HCT116 (cell line): Measurements from ENCODE around the gene ART3. TPM values are rescaled to one million over a fixed set of nuclear protein-coding genes. Genes with fewer than 3 reads are reported as not detected.

Source experiments
- ATAC-seq: fragments of 200-7000 bp; cut with Tn5 transposase; 2 replicates; pipeline ENCODE4 v1.9.1; 2020; ENCODE audit warnings: mild to moderate bottlenecking, moderate library complexity
- BruUV-seq: library from RNA; stranded (reverse); fragments of 400-500 nt; replicated peaks from 2 replicates; lab custom pipeline; 2021; lab: Mats Ljungman, UMichigan
- CTCF ChIA-PET: fragments of 300-600 bp; sonication (Branson Sonifier 250); formaldehyde crosslinking; loops from one replicate; lab custom pipeline; 2021; ENCODE audit warnings: antibody characterized with exemption; lab: Charles Lee
- POLR2A ChIA-PET: fragments of 300-600, 350-600 bp; sonication (Branson Sonifier 250); formaldehyde crosslinking; loops from one replicate; lab custom pipeline; 2021; ENCODE audit warnings: antibody characterized with exemption; lab: Charles Lee
- RAD21 ChIA-PET, 2 experiments: fragments of 300-600 bp; sonication (Branson Sonifier 250); formaldehyde crosslinking; loops; one replicate each; lab custom pipeline; 2023; ENCODE audit warnings: low total read pairs in 2 of 2; ENCODE audit not compliant: uncharacterized antibody in 2 of 2, unreplicated experiment in 2 of 2, low non-redundant PET in 1 of 2; lab: Charles Lee
- DNase-seq: peaks from one replicate; pipeline ENCODE4 v3.0.0-alpha.2; 2010; ENCODE audit warnings: low read depth, low spot score
- H2AFZ ChIP-seq: fragments of 200-600 bp; shearing (Covaris generic), sonication (generic); 2 replicates; pipeline ENCODE4 v1.6.1; 2017; ENCODE audit warnings: low read depth, mixed run types, mixed read lengths, antibody characterized with exemption, low read length; ENCODE audit not compliant: poor library complexity, severe bottlenecking
- H3K27ac ChIP-seq: 2 replicates; pipeline ENCODE4 v1.5.1; 2012; ENCODE audit warnings: low read depth, low read length
- H3K27me3 ChIP-seq: fragments of 200-600 bp; sonication (generic); 2 replicates; pipeline ENCODE4 v1.6.1; 2016; ENCODE audit warnings: mixed run types, low read length, mixed read lengths; ENCODE audit not compliant: insufficient read depth
- H3K36me3 ChIP-seq, 2 experiments: fragments of 200-500 bp in 1 of 2; fragments of 200-600 bp in 1 of 2; sonication (Bioruptor generic) in 1 of 2; sonication (generic) in 1 of 2; 2 replicates each; pipeline versions ENCODE4 v1.5.1 to v1.6.1; 2014 to 2016; ENCODE audit warnings: low read length in 2 of 2, inconsistent platforms in 1 of 2, mixed read lengths in 1 of 2, mixed run types in 1 of 2; ENCODE audit not compliant: insufficient read depth in 2 of 2, control insufficient read depth in 1 of 2
- H3K4me1 ChIP-seq, 2 experiments: fragments of 200-600 bp in 1 of 2; sonication (generic) in 1 of 2; 2 replicates each; pipeline versions ENCODE4 v1.5.1 to v1.6.1; 2012 to 2017; ENCODE audit warnings: low read length in 2 of 2, inconsistent platforms in 1 of 2, mild to moderate bottlenecking in 1 of 2, mixed read lengths in 1 of 2, mixed run types in 1 of 2, moderate library complexity in 1 of 2; ENCODE audit not compliant: insufficient read depth in 2 of 2, control insufficient read depth in 1 of 2
- H3K4me2 ChIP-seq: fragments of 200-600 bp; sonication (generic); 2 replicates; pipeline ENCODE4 v1.6.1; 2017; ENCODE audit warnings: mixed run types, low read length, mixed read lengths
- H3K4me3 ChIP-seq, 2 experiments: fragments of 200-600 bp in 1 of 2; sonication (generic) in 1 of 2; replicated peaks in 1 of 2; 2 replicates each; pipeline ENCODE4 v1.5.1; 2011 to 2016; ENCODE audit warnings: low read length in 2 of 2, control low read depth in 1 of 2, low read depth in 1 of 2, mild to moderate bottlenecking in 1 of 2, mixed read lengths in 1 of 2, mixed run types in 1 of 2
- H3K79me2 ChIP-seq: fragments of 200-600 bp; sonication (generic); 2 replicates; pipeline ENCODE4 v1.6.1; 2017; ENCODE audit warnings: mild to moderate bottlenecking, mixed run types, low read length, moderate library complexity, mixed read lengths; ENCODE audit not compliant: insufficient read depth
- H3K9ac ChIP-seq: fragments of 200-600 bp; sonication (generic); 2 replicates; pipeline ENCODE4 v1.6.1; 2016; ENCODE audit warnings: low read length, mixed read lengths
- H3K9me2 ChIP-seq: fragments of 200-600 bp; sonication (generic), shearing (Covaris generic); 2 replicates; pipeline ENCODE4 v1.6.1; 2017; ENCODE audit warnings: mixed run types, mild to moderate bottlenecking, moderate library complexity; ENCODE audit not compliant: insufficient read depth
- H3K9me3 ChIP-seq, 2 experiments: fragments of 200-500 bp in 1 of 2; fragments of 200-600 bp in 1 of 2; sonication (Bioruptor generic) in 1 of 2; sonication (generic) in 1 of 2; 2 replicates each; pipeline ENCODE4 v1.6.1; 2014 to 2017; ENCODE audit warnings: low read length in 2 of 2, mixed read lengths in 2 of 2, inconsistent platforms in 1 of 2, low read depth in 1 of 2, mild to moderate bottlenecking in 1 of 2, mixed run types in 1 of 2, moderate library complexity in 1 of 2; ENCODE audit not compliant: control insufficient read depth in 1 of 2, insufficient read depth in 1 of 2
- H4K20me1 ChIP-seq: fragments of 200-600 bp; sonication (generic), shearing (Covaris generic); 2 replicates; pipeline ENCODE4 v1.6.1; 2017; ENCODE audit warnings: mixed run types, mild to moderate bottlenecking, moderate library complexity; ENCODE audit not compliant: insufficient read depth
- CBX3 ChIP-seq: IDR thresholded peaks from 2 replicates; pipeline ENCODE4 v1.6.1; 2012; ENCODE audit warnings: low read depth
- CEBPB ChIP-seq: IDR thresholded peaks from 2 replicates; pipeline ENCODE4 v1.6.1; 2012; ENCODE audit warnings: low read depth
- EZH2 ChIP-seq: fragments of 200-600 bp; sonication (generic); IDR thresholded peaks from 2 replicates; pipeline ENCODE4 v1.6.1; 2017; ENCODE audit warnings: antibody characterized with exemption, mixed run types
- FOSL1 ChIP-seq: IDR thresholded peaks from 2 replicates; pipeline ENCODE4 v1.6.1; 2012; ENCODE audit warnings: low read depth
- JUND ChIP-seq: IDR thresholded peaks from 2 replicates; pipeline ENCODE4 v1.6.1; 2012
- POLR2AphosphoS5 ChIP-seq: IDR thresholded peaks from 2 replicates; pipeline ENCODE4 v1.6.1; 2011; ENCODE audit warnings: mild to moderate bottlenecking, low read depth, low read length, moderate library complexity
- RAD21 ChIP-seq: IDR thresholded peaks from 2 replicates; pipeline ENCODE4 v1.6.1; 2012; ENCODE audit warnings: low read depth, mild to moderate bottlenecking
- SP1 ChIP-seq: IDR thresholded peaks from 2 replicates; pipeline ENCODE4 v1.6.1; 2012; ENCODE audit warnings: low read depth
- SRF ChIP-seq: IDR thresholded peaks from 2 replicates; pipeline ENCODE4 v1.6.1; 2012; ENCODE audit warnings: low read depth
- YY1 ChIP-seq: IDR thresholded peaks from 2 replicates; pipeline ENCODE4 v1.6.1; 2011; ENCODE audit warnings: low read length, low read depth, moderate library complexity, mild to moderate bottlenecking; ENCODE audit not compliant: insufficient replicate concordance; ENCODE audit errors: extremely low read depth
- ZFX ChIP-seq: fragments of 450-650 bp; IDR thresholded peaks from 2 replicates; pipeline ENCODE4 v1.6.1; 2017
- ZNF274 ChIP-seq: fragments of 200-500 bp; sonication (Bioruptor generic); IDR thresholded peaks from 2 replicates; pipeline ENCODE4 v1.6.1; 2014; ENCODE audit warnings: mild to moderate bottlenecking, low read depth, low read length, inconsistent platforms
- intact Hi-C: fragments of 100-400 bp; cut with micrococcal nuclease; formaldehyde crosslinking; loops from 2 replicates; pipeline ENCODE4 v1.10.0; 2022
- total RNA-seq: library from RNA; stranded (reverse); gene quantifications from one replicate; pipeline ENCODE4 v1.2.1, GENCODE V29; 2021; ENCODE audit not compliant: unreplicated experiment
- TF ChIP-seq, protein P1 (sequence below): IDR thresholded peaks from 2 replicates; pipeline ENCODE4 v1.6.1; 2012
- TF ChIP-seq, protein P2 (sequence below): IDR thresholded peaks from 2 replicates; pipeline ENCODE4 v1.6.1; 2012
- TF ChIP-seq, protein P3 (sequence below), 3 experiments: fragments of 200-600 bp in 1 of 3; sonication (generic) in 1 of 3; IDR thresholded peaks in 2 of 3; conservative IDR thresholded peaks in 1 of 3; 2 replicates each; pipeline ENCODE4 v1.5.1; 2012 to 2017; ENCODE audit warnings: low read depth in 2 of 3, low read length in 2 of 3, antibody characterized with exemption in 1 of 3, borderline replicate concordance in 1 of 3, control low read depth in 1 of 3, mild to moderate bottlenecking in 1 of 3, mixed read lengths in 1 of 3, mixed run types in 1 of 3, moderate library complexity in 1 of 3; ENCODE audit not compliant: insufficient read depth in 1 of 3
- TF ChIP-seq, protein P4 (sequence below): IDR thresholded peaks from 2 replicates; pipeline ENCODE4 v1.6.1; 2012; ENCODE audit warnings: low read depth

Gene ART3
- total RNA-seq, 1 experiment from 2014 or later = not detected

DNA sequence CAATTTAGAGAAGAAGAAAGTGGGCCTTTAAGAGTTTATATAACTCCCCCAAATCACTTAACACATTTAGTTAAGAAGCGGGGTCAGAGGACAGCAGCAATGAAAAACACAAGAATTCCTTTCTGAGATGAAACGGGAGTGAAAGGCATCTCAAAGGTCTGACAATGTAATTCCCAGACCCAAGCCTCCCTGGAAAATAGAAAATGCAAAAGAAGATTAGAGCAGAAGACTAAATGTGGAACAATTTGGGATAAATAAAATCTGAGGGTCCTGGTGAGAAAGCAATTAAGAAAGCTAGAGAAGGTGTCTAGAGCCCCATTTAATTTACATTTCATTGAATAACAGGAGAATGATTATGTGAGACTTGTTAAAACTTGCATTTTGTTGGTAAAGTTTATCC is 19.1 kb upstream of the ART3 start:
- DNase-seq (no peak), ATAC-seq (no peak)
- Histone ChIP-seq H3K9me2 (no peaks in the 10 kb centered on the region), H3K36me3 (no peaks in the 10 kb centered on the region), H2AFZ (no peak overlapping the region), H3K9me3 (no peaks in the 10 kb centered on the region), H3K9ac (no peak overlapping the region), H3K79me2 (no peaks in the 10 kb centered on the region), H3K27me3 (peaks cover 19% of the 10 kb centered on the region; the same call in 1 of the 2 replicates), H4K20me1 (no peaks in the 10 kb centered on the region), H3K4me3 (no peak overlapping the region), H3K4me1 (no peaks in the 10 kb centered on the region), H3K27ac (no peak overlapping the region), H3K4me2 (no peak overlapping the region)
- BruUV-seq = no TSS peak
- ChIA-PET CTCF (no interaction called here), POLR2A (no interaction called here), RAD21 (no interaction called here)
- TF ChIP-seq, protein P1, sequence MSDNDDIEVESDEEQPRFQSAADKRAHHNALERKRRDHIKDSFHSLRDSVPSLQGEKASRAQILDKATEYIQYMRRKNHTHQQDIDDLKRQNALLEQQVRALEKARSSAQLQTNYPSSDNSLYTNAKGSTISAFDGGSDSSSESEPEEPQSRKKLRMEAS = no peak
- TF ChIP-seq, protein P2, sequence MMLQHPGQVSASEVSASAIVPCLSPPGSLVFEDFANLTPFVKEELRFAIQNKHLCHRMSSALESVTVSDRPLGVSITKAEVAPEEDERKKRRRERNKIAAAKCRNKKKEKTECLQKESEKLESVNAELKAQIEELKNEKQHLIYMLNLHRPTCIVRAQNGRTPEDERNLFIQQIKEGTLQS = no peak
- intact Hi-C loops = no loop called here

DNA sequence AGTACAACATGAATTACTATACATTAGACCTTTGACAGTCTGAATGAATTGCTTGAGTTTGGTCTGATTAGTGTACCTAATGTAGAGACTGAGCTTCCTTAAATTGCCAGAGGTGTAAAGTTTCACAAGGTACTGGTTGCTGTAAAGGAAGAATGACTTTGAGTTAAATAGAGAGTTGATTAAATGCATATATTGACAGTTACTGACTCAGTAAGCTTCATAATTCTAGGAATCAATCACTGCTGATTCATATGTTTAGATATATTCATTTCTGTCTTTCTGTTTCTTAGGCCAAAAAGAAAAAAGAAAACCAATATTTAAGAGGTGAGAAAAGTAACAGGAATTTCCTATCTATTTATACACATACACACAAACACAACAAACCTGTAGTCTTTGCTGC is 16.2 kb upstream of the ART3 start:
- Histone ChIP-seq H3K9me3 (no peaks in the 10 kb centered on the region), H3K4me1 (no peaks in the 10 kb centered on the region), H3K27me3 (peaks cover 19% of the 10 kb centered on the region; the same call in 1 of the 2 replicates), H3K27ac (no peak overlapping the region), H3K9me2 (no peaks in the 10 kb centered on the region), H3K79me2 (no peaks in the 10 kb centered on the region), H4K20me1 (no peaks in the 10 kb centered on the region), H3K36me3 (no peaks in the 10 kb centered on the region), H2AFZ (no peak overlapping the region), H3K4me3 (no peak overlapping the region), H3K4me2 (no peak overlapping the region), H3K9ac (no peak overlapping the region)
- no TSS peak for BruUV-seq
- intact Hi-C loops = no loop called here
- no peak for ATAC-seq
- TF ChIP-seq CEBPB (no peak), CBX3 (no peak), RAD21 (no peak), JUND (no peak), YY1 (no peak), ZNF274 (no peak), EZH2 (no peak), POLR2AphosphoS5 (no peak), SP1 (no peak), ZFX (no peak), FOSL1 (no peak), SRF (no peak)
- TF ChIP-seq, protein P3, sequence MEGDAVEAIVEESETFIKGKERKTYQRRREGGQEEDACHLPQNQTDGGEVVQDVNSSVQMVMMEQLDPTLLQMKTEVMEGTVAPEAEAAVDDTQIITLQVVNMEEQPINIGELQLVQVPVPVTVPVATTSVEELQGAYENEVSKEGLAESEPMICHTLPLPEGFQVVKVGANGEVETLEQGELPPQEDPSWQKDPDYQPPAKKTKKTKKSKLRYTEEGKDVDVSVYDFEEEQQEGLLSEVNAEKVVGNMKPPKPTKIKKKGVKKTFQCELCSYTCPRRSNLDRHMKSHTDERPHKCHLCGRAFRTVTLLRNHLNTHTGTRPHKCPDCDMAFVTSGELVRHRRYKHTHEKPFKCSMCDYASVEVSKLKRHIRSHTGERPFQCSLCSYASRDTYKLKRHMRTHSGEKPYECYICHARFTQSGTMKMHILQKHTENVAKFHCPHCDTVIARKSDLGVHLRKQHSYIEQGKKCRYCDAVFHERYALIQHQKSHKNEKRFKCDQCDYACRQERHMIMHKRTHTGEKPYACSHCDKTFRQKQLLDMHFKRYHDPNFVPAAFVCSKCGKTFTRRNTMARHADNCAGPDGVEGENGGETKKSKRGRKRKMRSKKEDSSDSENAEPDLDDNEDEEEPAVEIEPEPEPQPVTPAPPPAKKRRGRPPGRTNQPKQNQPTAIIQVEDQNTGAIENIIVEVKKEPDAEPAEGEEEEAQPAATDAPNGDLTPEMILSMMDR (IDR thresholded peaks at IDR 0.05 in 2 of 3, conservative IDR thresholded peaks at IDR 0.05 in 1 of 3; ENCODE audit: borderline replicate concordance in 1 of 3, insufficient read depth in 1 of 3, low read depth in 2 of 3, low read length in 2 of 3) = no peak
- TF ChIP-seq, protein P4, sequence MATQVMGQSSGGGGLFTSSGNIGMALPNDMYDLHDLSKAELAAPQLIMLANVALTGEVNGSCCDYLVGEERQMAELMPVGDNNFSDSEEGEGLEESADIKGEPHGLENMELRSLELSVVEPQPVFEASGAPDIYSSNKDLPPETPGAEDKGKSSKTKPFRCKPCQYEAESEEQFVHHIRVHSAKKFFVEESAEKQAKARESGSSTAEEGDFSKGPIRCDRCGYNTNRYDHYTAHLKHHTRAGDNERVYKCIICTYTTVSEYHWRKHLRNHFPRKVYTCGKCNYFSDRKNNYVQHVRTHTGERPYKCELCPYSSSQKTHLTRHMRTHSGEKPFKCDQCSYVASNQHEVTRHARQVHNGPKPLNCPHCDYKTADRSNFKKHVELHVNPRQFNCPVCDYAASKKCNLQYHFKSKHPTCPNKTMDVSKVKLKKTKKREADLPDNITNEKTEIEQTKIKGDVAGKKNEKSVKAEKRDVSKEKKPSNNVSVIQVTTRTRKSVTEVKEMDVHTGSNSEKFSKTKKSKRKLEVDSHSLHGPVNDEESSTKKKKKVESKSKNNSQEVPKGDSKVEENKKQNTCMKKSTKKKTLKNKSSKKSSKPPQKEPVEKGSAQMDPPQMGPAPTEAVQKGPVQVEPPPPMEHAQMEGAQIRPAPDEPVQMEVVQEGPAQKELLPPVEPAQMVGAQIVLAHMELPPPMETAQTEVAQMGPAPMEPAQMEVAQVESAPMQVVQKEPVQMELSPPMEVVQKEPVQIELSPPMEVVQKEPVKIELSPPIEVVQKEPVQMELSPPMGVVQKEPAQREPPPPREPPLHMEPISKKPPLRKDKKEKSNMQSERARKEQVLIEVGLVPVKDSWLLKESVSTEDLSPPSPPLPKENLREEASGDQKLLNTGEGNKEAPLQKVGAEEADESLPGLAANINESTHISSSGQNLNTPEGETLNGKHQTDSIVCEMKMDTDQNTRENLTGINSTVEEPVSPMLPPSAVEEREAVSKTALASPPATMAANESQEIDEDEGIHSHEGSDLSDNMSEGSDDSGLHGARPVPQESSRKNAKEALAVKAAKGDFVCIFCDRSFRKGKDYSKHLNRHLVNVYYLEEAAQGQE = no peak
- TF ChIP-seq, protein P1 = no peak
- ChIA-PET RAD21 (no interaction called here), POLR2A (no interaction called here), CTCF (interaction anchor here (1.7 to 2.0 kb wide), 2 partner anchors 28 to 62 kb away, joined by 4 to 6 read pairs; no protein-coding TSS in a partner anchor)
- no peak for DNase-seq
